ENCODE measurements around the gene RFX3.

The RFX3 gene

GRCh38 chr9:3285365-3286161 lies 240.2 kb downstream of the RFX3 start:
- H3K79me2 ChIP-seq (ENCODE audit: insufficient read depth, low read length) = no peaks in the 10 kb centered on the region
- no peaks in the 10 kb centered on the region for H3K27me3 ChIP-seq (ENCODE audit: insufficient read depth, low read length)
- H4K20me1 ChIP-seq (ENCODE audit: insufficient read depth, low read length) = no peaks in the 10 kb centered on the region
- no peak overlapping the region for H3K9ac ChIP-seq (ENCODE audit: low read length)
- no peaks in the 10 kb centered on the region for H3K9me2 ChIP-seq (ENCODE audit: low read depth, low read length)
- H3K36me3 ChIP-seq (ENCODE audit: insufficient read depth, low read length) = peaks cover 26% of the 10 kb centered on the region
- no peak overlapping the region for H2AFZ ChIP-seq (ENCODE audit: low read length)
- peaks cover 12% of the 10 kb centered on the region for H3K9me3 ChIP-seq (ENCODE audit: low read length)
- no peaks in the 10 kb centered on the region for H3K4me1 ChIP-seq (ENCODE audit: insufficient read depth, low read length, severe bottlenecking)
- H3K4me3 ChIP-seq (ENCODE audit: low read depth, low read length, poor library complexity, severe bottlenecking) = no peak overlapping the region
- no peaks in the 10 kb centered on the region for H3F3A ChIP-seq (ENCODE audit: insufficient read depth, low read length)
- TF ChIP-seq, protein P1, sequence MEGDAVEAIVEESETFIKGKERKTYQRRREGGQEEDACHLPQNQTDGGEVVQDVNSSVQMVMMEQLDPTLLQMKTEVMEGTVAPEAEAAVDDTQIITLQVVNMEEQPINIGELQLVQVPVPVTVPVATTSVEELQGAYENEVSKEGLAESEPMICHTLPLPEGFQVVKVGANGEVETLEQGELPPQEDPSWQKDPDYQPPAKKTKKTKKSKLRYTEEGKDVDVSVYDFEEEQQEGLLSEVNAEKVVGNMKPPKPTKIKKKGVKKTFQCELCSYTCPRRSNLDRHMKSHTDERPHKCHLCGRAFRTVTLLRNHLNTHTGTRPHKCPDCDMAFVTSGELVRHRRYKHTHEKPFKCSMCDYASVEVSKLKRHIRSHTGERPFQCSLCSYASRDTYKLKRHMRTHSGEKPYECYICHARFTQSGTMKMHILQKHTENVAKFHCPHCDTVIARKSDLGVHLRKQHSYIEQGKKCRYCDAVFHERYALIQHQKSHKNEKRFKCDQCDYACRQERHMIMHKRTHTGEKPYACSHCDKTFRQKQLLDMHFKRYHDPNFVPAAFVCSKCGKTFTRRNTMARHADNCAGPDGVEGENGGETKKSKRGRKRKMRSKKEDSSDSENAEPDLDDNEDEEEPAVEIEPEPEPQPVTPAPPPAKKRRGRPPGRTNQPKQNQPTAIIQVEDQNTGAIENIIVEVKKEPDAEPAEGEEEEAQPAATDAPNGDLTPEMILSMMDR (IDR thresholded peaks at IDR 0.05; ENCODE audit: low read length) = no peak
- TF ChIP-seq EZH2 (IDR thresholded peaks at IDR 0.05; ENCODE audit: borderline replicate concordance, low read length) = no peak
- no peak overlapping the region for H3K4me2 ChIP-seq (ENCODE audit: low read length)
- H3K27ac ChIP-seq (ENCODE audit: low read depth, low read length, poor library complexity, severe bottlenecking) = no peak overlapping the region

DNA sequence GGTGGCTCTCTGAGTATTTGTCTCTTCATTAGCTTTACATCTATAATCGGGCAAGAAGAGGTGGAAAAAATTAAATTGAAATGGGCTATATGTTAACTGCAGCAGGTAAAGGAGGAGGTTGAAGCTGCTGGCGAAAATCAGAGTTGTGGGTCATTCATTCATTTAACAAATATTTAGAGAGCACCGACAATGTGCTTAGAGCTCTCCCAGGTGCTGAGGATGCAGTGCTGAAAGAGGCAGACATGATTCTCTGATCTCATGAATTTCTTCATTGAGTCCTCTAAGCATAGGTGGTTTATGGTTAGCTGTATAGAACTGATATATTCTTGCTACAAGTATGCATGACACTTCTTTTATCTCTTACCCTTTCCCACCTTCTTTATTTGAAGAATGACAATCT lies 243.4 kb downstream of the RFX3 start:
- no peak for TF ChIP-seq EZH2 (IDR thresholded peaks at IDR 0.05; ENCODE audit: borderline replicate concordance, low read length)
- TF ChIP-seq, protein P1 (IDR thresholded peaks at IDR 0.05; ENCODE audit: low read length) = no peak
- H3K27me3 ChIP-seq (ENCODE audit: insufficient read depth, low read length) = no peaks in the 10 kb centered on the region
- no peaks in the 10 kb centered on the region for H3K79me2 ChIP-seq (ENCODE audit: insufficient read depth, low read length)

GRCh38 chr9:3281399-3281798 lies 244.4 kb downstream of the RFX3 start:
- no peak overlapping the region for H3K9ac ChIP-seq (ENCODE audit: low read length)
- no peaks in the 10 kb centered on the region for H3K9me3 ChIP-seq (ENCODE audit: low read length)
- H2AFZ ChIP-seq (ENCODE audit: low read length) = no peak overlapping the region
- H3K27ac ChIP-seq (ENCODE audit: low read depth, low read length, poor library complexity, severe bottlenecking) = no peak overlapping the region
- no peaks in the 10 kb centered on the region for H3K9me2 ChIP-seq (ENCODE audit: low read depth, low read length)
- H3F3A ChIP-seq (ENCODE audit: insufficient read depth, low read length) = no peaks in the 10 kb centered on the region
- no peak overlapping the region for H3K4me3 ChIP-seq (ENCODE audit: low read depth, low read length, poor library complexity, severe bottlenecking)
- no peaks in the 10 kb centered on the region for H3K79me2 ChIP-seq (ENCODE audit: insufficient read depth, low read length)
- no peak overlapping the region for H3K4me2 ChIP-seq (ENCODE audit: low read length)
- no peaks in the 10 kb centered on the region for H4K20me1 ChIP-seq (ENCODE audit: insufficient read depth, low read length)
- no peaks in the 10 kb centered on the region for H3K27me3 ChIP-seq (ENCODE audit: insufficient read depth, low read length)
- peaks cover 21% of the 10 kb centered on the region for H3K4me1 ChIP-seq (ENCODE audit: insufficient read depth, low read length, severe bottlenecking)
- no peaks in the 10 kb centered on the region for H3K36me3 ChIP-seq (ENCODE audit: insufficient read depth, low read length)
- TF ChIP-seq EZH2 (IDR thresholded peaks at IDR 0.05; ENCODE audit: borderline replicate concordance, low read length) = no peak
- TF ChIP-seq, protein P1 (IDR thresholded peaks at IDR 0.05; ENCODE audit: low read length) = no peak

More for the DNA sequence above, 243.4 kb downstream of the RFX3 start:
- Histone ChIP-seq H3F3A (ENCODE audit: insufficient read depth, low read length) (no peaks in the 10 kb centered on the region), H3K9ac (ENCODE audit: low read length) (no peak overlapping the region), H2AFZ (ENCODE audit: low read length) (no peak overlapping the region), H3K4me3 (ENCODE audit: low read depth, low read length, poor library complexity, severe bottlenecking) (no peak overlapping the region), H3K9me2 (ENCODE audit: low read depth, low read length) (no peaks in the 10 kb centered on the region), H3K4me2 (ENCODE audit: low read length) (no peak overlapping the region), H4K20me1 (ENCODE audit: insufficient read depth, low read length) (no peaks in the 10 kb centered on the region), H3K36me3 (ENCODE audit: insufficient read depth, low read length) (peaks cover 7% of the 10 kb centered on the region), H3K4me1 (ENCODE audit: insufficient read depth, low read length, severe bottlenecking) (peaks cover 13% of the 10 kb centered on the region), H3K27ac (ENCODE audit: low read depth, low read length, poor library complexity, severe bottlenecking) (no peak overlapping the region), H3K9me3 (ENCODE audit: low read length) (no peaks in the 10 kb centered on the region)

All from OCI-LY1 (cell line).